ELR (cell line): Measurements from ENCODE around the gene SERGEF.

Experiments
- DNase-seq: peaks from one replicate; pipeline ENCODE4 v3.0.0-alpha.2; 2015; ENCODE audit warnings: low read depth

Gene SERGEF

DNA sequence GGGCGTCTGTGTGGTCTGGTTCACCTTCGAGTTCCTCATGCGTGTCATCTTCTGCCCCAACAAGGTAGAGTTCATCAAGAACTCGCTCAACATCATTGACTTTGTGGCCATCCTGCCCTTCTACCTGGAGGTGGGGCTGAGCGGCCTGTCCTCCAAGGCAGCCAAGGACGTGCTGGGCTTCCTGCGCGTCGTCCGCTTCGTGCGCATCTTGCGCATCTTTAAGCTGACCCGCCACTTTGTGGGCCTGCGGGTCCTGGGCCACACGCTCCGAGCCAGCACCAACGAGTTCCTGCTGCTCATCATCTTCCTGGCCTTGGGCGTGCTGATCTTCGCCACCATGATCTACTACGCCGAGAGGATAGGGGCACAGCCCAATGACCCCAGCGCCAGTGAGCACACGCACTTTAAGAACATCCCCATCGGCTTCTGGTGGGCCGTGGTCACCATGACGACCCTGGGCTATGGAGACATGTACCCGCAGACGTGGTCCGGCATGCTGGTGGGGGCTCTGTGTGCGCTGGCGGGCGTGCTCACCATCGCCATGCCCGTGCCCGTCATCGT, 240.9 kb downstream of the SERGEF start:
- no peak for DNase-seq

GRCh38 chr11:17771415-17771814, 241.4 kb downstream of the SERGEF start:
- DNase-seq = no peak

- no peak for DNase-seq
These were observed 241.9 kb downstream of the SERGEF start for GRCh38 chr11:17770917-17771316.

DNA sequence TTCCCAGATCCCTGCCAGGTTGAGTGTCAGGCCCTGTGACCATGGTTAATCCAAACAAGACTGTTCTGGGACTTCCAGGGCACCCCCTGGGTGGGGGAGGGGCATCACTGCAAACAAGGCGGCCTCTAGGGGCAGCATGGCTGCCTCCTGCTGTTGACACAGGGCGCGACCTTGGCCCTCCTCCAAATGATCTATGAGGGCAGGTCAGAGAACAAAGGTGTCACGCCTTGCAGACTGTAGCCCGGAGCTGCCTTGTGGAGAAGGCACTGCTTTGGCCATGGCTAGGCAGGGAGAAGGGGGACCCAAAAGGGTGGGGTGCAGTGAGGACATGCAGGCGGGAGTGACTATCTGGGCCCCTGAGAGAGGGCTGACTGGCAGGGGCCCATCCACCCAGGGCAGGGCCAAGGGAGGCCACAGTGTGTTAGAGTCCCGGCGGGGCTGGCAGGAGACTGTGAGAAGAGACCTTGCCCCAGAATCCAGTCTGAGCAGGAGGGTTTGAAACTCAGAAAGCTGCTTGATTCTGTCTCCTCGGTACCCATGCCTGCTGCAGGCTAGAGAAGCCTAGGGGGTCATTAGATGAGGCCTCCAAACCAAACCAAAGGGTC, 242.7 kb downstream of the SERGEF start:
- DNase-seq = no peak

DNA sequence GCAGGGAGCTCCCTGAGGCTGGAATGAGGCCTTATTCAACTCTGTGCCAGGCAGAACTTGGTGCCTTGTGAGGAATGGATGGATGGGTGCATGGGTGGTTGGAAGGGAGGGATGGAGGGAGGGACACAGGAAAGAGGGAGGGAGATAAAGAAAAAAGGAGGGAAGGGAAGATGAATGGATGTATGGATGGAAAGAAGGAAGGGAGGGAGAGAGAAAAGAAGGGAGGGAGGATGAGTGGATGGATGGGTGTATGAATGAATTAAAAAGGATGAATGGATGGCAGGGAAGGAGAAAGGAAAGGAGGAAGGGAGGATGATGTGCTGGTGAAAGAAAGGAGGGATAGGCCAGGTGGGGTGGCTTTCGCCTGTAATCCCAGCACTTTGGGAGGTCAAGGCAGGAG, 243.6 kb downstream of the SERGEF start:
- DNase-seq = no peak

DNA sequence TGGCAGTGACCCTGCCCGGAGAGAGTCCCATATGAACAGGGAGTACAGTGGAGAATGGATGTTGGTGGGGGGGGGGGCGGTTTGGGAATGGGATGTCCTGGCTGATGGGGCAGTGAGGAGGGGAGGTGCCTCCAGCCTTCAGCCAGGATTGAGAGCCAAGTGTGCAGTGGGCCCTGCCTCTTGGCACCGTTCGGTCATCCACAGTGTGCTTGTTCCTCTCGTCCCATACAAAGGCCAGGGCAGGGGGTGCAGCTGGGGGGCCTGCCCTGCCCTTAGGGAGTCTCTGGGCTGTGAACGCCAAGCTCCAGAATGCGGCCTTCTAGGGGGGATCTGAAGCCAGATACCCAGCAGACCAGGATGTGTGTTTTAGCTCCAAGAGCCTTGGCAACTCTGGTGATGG, 244.3 kb downstream of the SERGEF start:
- no peak for DNase-seq

GRCh38 chr11:17767914-17768313, 244.9 kb downstream of the SERGEF start:
- no peak for DNase-seq

DNA sequence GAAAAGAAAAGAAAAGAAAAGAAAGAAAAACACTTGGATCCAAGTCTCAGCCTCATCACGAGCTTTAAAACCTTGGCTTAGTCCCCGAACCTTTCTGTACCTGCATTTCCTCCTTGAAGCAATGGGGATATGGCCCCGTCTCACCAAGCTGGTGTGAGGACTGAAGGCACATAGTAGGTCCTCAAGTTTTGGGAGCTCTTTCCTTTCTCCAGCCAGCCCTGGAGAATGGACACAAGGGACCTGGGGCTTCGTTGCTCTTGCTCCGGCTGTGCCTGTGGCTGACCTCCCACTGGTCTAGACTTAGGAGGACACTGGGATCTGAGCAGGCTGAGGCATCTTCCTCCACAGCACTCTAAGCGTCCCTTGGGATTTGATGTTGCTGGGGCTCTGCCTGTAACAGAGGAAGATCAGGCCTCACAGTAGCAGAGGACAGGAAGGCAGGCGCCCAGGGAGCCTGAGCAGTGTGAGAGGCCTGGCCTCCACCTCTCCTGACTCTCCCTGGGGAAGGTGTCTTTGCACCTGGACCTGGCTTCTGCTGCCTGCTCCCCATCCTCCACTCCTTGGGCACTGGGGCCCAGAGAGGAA, 245.5 kb downstream of the SERGEF start:
- DNase-seq = no peak

DNA sequence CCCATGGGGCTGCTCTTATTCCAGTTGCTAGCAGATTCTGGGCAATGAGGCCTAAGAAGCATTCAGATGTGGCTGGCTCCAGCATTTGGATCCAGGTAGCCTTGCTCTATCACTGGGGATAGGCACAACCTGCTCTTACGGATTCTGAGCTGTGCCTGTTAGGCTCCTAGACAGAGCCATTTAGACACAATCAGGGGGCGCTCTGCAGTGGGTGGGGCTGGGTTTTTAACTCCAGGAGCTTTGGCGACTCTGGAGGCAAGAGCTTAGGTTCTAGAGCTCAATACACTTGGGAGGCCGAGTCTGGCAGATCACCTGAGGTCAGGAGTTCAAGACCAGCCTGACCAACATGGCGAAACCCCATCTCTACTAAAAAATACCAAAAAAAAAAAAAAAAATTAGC, 246.3 kb downstream of the SERGEF start:
- DNase-seq = no peak

DNA sequence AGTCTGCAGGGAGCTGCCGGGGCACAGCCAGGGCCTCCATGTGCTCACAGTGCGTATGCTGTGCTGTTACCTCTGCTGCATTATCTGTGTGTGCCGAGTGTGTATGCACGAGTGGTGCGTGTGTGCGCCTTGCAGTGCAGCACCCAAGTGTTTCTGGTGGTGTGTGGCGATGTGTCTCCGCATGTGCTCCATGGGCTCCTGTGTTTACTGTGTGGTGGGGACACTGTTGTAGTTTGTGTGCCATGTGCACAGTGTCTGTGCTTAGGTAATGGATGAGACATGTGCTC, 246.8 kb downstream of the SERGEF start:
- DNase-seq = no peak

- peak; percentile 16 for DNase-seq
These were observed 247.3 kb downstream of the SERGEF start for GRCh38 chr11:17765356-17766072.

- DNase-seq = no peak
These were observed 248.2 kb downstream of the SERGEF start for GRCh38 chr11:17764446-17765218.

DNA sequence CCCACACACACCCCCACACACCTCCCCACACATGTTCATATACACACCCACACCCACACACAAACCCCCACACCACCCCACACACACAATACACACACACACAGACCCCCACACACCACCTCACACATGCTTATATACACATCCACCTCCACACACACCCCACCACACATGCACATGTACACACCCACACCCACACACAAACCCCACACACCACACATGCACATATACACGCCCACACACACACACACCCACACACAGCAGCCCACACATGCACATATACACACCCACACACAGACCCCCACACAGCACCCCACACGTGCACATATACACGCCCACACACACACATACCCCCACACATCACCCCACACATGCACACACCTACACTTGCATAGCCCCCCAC, 249.1 kb downstream of the SERGEF start:
- DNase-seq = no peak

GRCh38 chr11:17763244-17763643, 249.6 kb downstream of the SERGEF start:
- DNase-seq = no peak

DNA sequence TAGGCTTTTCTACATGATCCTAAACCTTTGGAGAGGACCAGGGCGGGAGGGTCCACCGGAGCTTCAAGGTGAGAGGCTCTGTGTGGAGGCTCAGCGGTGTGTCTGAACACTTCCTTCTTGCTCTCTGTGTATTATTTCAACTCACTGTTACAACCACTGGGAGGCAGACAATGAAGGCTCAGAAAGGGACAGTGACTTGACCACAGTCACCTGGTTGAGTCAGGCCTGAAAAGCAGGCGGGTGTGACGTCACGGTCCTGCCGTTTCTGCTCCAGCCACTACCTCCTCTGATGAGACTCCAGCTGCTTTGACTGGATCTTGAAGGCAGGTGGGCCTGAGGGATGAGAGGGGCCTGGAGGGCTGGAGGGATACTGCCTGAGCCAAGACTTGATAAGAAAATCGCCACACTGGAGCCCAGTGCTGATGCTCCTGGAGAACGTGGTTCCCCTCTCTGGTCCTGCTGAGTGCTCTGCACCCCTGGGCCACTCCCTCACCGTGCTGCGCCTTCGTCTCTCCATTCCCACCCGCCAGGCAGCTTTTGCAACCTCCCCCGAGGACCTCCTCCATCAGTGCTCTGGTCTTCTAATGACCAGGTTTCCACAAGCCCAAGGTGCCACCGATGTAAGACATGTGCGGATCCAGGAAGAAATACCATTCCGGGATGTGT, 250.4 kb downstream of the SERGEF start:
- DNase-seq = peak; percentile 25

- DNase-seq = peak; percentile 59
These were observed 252.5 kb downstream of the SERGEF start for GRCh38 chr11:17760102-17761029.

DNA sequence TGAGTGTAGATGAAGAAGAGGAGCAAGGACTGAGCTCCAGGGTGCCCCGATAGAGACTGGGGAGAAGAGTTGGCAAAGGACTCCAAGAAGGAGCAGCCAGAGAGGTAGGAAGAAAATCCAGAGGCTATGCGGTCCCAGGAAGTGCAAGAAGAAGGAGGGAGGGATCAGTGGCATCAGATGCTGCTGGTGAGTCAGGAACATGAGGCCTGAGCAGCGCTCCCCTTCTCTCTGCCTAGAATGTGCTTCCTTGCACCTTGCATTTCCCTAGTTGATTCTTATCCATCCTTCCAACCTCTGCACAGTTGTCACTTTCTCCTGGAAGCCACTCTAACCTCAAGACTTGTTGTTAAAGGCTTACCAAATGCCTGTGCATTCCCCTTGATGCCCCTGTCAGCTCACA, 257.0 kb downstream of the SERGEF start:
- DNase-seq = no peak

DNA sequence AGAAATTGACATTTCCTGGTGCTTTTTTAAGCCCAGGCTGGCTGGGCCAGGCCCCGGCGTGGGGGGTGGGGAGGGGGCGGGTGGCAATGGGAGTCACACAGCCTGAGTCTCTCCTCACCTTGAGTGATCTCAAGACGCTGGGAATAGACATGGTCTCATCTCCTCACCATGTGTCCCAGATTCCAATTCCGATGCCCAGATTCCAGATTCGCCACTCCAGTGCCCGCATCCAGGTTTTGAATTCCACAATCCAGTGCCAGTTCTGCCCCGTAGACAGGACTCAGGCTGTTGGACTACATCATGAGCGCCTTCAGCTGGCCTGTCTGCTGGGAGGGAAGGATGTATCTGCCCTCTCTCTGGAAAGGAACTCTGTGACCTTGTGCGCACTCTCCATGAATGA, 259.2 kb downstream of the SERGEF start:
- no peak for DNase-seq

DNA sequence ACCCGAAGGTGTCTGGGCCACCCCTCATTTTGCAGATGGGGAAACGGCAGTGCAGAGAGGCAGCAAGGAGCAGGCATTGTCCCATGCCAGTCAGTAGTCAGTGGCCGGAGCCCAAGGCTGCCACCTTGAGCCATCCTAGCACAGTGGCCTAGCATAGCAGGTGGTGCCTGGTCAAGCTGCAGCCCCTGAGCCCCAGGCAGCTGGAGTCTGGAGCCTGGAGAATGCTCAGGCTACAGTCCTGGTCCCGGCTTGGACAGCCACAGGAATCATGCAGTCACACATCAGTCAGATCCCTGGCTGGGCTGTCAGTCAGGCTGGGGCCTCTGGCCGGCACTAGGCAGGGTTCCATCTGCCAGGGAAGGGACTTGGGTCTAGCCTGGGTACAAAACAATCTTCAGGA, 259.7 kb downstream of the SERGEF start:
- no peak for DNase-seq

GRCh38 chr11:17752144-17752543, 260.7 kb downstream of the SERGEF start:
- no peak for DNase-seq

GRCh38 chr11:17751558-17751957, 261.3 kb downstream of the SERGEF start:
- DNase-seq = no peak
